K562 (cell line): ENCODE results near the gene TPCN1. TPM values are rescaled to one million over a fixed set of nuclear protein-coding genes. Genes with fewer than 3 reads are reported as not detected.

Source experiments
- ATAC-seq: fragments of 200-7000 bp; cut with Tn5 transposase; 3 replicates; pipeline ENCODE4 v1.9.1; 2020; ENCODE audit warnings: moderate library complexity
- BruUV-seq: library from RNA; stranded (reverse); fragments of 400-500 nt; replicated peaks from 2 replicates; lab custom pipeline; 2021; lab: Mats Ljungman, UMichigan
- CTCF ChIA-PET: fragments of 300-600 bp; formaldehyde crosslinking; extraction: SDS; loops from one replicate; lab custom pipeline; 2021; ENCODE audit warnings: low intra/inter-chr PET ratio; lab: Yijun Ruan, JAX
- POLR2A ChIA-PET: fragments of 300-600, 350-650 bp; sonication (Branson Sonifier 250); formaldehyde crosslinking; extraction: SDS; loops from one replicate; lab custom pipeline; 2021; ENCODE audit warnings: antibody characterized with exemption, inconsistent platforms; lab: Yijun Ruan, JAX
- DNase-seq, 4 experiments: peaks; one replicate each; pipeline versions ENCODE4 v3.0.0 to v3.0.0-alpha.2; 2011 to 2018; ENCODE audit warnings: low spot score in 3 of 4, mixed read lengths in 3 of 4; ENCODE audit errors: extremely low read depth in 1 of 4
- FAIRE-seq: peaks from 2 replicates; lab custom pipeline; 2011; peaks lifted over from hg19 to GRCh38; lab: Jason Lieb, UNC
- H2AFZ ChIP-seq: 2 replicates; pipeline ENCODE4 v1.6.0; 2011; ENCODE audit warnings: low read depth, low read length, control low read depth, inconsistent platforms
- H3K27ac ChIP-seq: fragments of 200-600 bp; 3 replicates; pipeline ENCODE4 v1.8.0; 2011; ENCODE audit warnings: low read depth, mild to moderate bottlenecking, control low read depth, inconsistent platforms, low read length, moderate library complexity, mixed read lengths; ENCODE audit errors: extremely low read depth
- H3K27me3 ChIP-seq, 2 experiments: fragments of 300-600 bp in 1 of 2; 2 replicates in 1 of 2; 3 replicates in 1 of 2; pipeline versions ENCODE4 v1.6.0 to v1.8.0; 2011; ENCODE audit warnings: inconsistent platforms in 2 of 2, low read length in 2 of 2, mild to moderate bottlenecking in 1 of 2, mixed read lengths in 1 of 2, moderate library complexity in 1 of 2; ENCODE audit not compliant: control insufficient read depth in 2 of 2, insufficient read depth in 2 of 2
- H3K36me3 ChIP-seq: fragments of 300-600 bp; 3 replicates; pipeline ENCODE4 v1.8.0; 2011; ENCODE audit warnings: mild to moderate bottlenecking, low read length, inconsistent platforms; ENCODE audit not compliant: control insufficient read depth, insufficient read depth
- H3K4me1 ChIP-seq, 2 experiments: fragments of 200-600 bp in 1 of 2; replicated peaks in 1 of 2; 2 replicates in 1 of 2; 3 replicates in 1 of 2; pipeline versions ENCODE4 v1.5.1 to v1.8.0; 2011; ENCODE audit warnings: inconsistent platforms in 2 of 2, low read length in 2 of 2, mild to moderate bottlenecking in 1 of 2, mixed read lengths in 1 of 2, moderate library complexity in 1 of 2; ENCODE audit not compliant: control insufficient read depth in 2 of 2, insufficient read depth in 2 of 2
- H3K4me2 ChIP-seq: 2 replicates; pipeline ENCODE4 v1.6.1; 2011; ENCODE audit warnings: low read length, control low read depth, inconsistent platforms, mixed read lengths; ENCODE audit not compliant: insufficient read depth
- H3K4me3 ChIP-seq: fragments of 200-600 bp; sonication (generic), shearing (Covaris generic); 2 replicates; pipeline ENCODE4 v1.5.1; 2016; ENCODE audit warnings: control low read depth, inconsistent platforms
- H3K79me2 ChIP-seq: fragments of 200-600 bp; 3 replicates; pipeline ENCODE4 v1.8.0; 2011; ENCODE audit warnings: low read length, inconsistent platforms; ENCODE audit not compliant: control insufficient read depth, insufficient read depth
- H3K9ac ChIP-seq, 2 experiments: 2 replicates each; pipeline versions ENCODE4 v1.6.0 to v1.6.1; 2011; ENCODE audit warnings: low read depth in 2 of 2, low read length in 2 of 2, control low read depth in 1 of 2, inconsistent platforms in 1 of 2, mild to moderate bottlenecking in 1 of 2, mixed read lengths in 1 of 2; ENCODE audit not compliant: insufficient read depth in 1 of 2
- H3K9me1 ChIP-seq: one replicate; pipeline ENCODE4 v1.6.0; 2011; ENCODE audit warnings: inconsistent platforms, mild to moderate bottlenecking, low read length, moderate library complexity; ENCODE audit not compliant: control insufficient read depth, insufficient read depth
- H3K9me3 ChIP-seq: replicated peaks from 2 replicates; pipeline ENCODE4 v1.5.1; 2011; ENCODE audit warnings: low read depth, low read length, inconsistent platforms; ENCODE audit not compliant: control insufficient read depth, insufficient read depth
- H4K20me1 ChIP-seq: replicated peaks from 2 replicates; pipeline ENCODE4 v1.6.1; 2011; ENCODE audit warnings: low read length, inconsistent platforms, mixed read lengths; ENCODE audit not compliant: control insufficient read depth, insufficient read depth
- DLX4 ChIP-seq: fragments of 250-450 bp; sonication (Bioruptor Pico); IDR thresholded peaks from 2 replicates; pipeline ENCODE4 v1.6.1; 2021; ENCODE audit warnings: mild to moderate bottlenecking
- HDAC3 ChIP-seq: fragments of 450-650 bp; IDR thresholded peaks from 2 replicates; pipeline ENCODE4 v1.6.1; 2018; ENCODE audit warnings: borderline replicate concordance, mild to moderate bottlenecking, moderate library complexity; ENCODE audit not compliant: partially characterized antibody
- HDGF ChIP-seq: fragments of 450-650 bp; IDR thresholded peaks from 2 replicates; pipeline ENCODE4 v1.6.1; 2016
- KAT7 ChIP-seq: sonication (generic); formaldehyde crosslinking; IDR thresholded peaks from 2 replicates; pipeline ENCODE4 v1.8.0; 2022; ENCODE audit warnings: missing genetic modification reagents, mild to moderate bottlenecking, borderline replicate concordance
- NCOR1 ChIP-seq: fragments of 450-650 bp; IDR thresholded peaks from 2 replicates; pipeline ENCODE4 v1.6.1; 2016; ENCODE audit warnings: mild to moderate bottlenecking, moderate library complexity
- POLR3G ChIP-seq: IDR thresholded peaks from 2 replicates; pipeline ENCODE4 v1.6.1; 2011; ENCODE audit not compliant: insufficient read length, insufficient replicate concordance; ENCODE audit errors: extremely low read depth
- SMAD1 ChIP-seq: fragments of 150-350 bp; IDR thresholded peaks from 2 replicates; pipeline ENCODE4 v1.6.1; 2014; ENCODE audit warnings: low read length, low read depth; ENCODE audit not compliant: partially characterized antibody
- SMARCE1 ChIP-seq: fragments of 450-650 bp; IDR thresholded peaks from 2 replicates; pipeline ENCODE4 v1.7.1; 2016; ENCODE audit warnings: mild to moderate bottlenecking
- SP2 ChIP-seq: IDR thresholded peaks from 2 replicates; pipeline ENCODE4 v1.6.1; 2011; ENCODE audit warnings: mild to moderate bottlenecking, low read depth, low read length, moderate library complexity; ENCODE audit not compliant: poor library complexity, severe bottlenecking; ENCODE audit errors: extremely low read depth
- TGIF2 ChIP-seq: sonication (generic); formaldehyde crosslinking; IDR thresholded peaks from 2 replicates; pipeline ENCODE4 v1.8.1; 2022; ENCODE audit warnings: mild to moderate bottlenecking, missing genetic modification reagents, moderate library complexity
- USF1 ChIP-seq: sonication (generic); formaldehyde crosslinking; IDR thresholded peaks from 2 replicates; pipeline ENCODE4 v1.9.0; 2022; ENCODE audit warnings: mild to moderate bottlenecking, missing genetic modification reagents
- XRCC3 ChIP-seq: fragments of 450-650 bp; IDR thresholded peaks from 2 replicates; pipeline ENCODE4 v1.6.1; 2017; ENCODE audit warnings: mild to moderate bottlenecking, moderate library complexity
- ZNF280A ChIP-seq: fragments of 450-650 bp; IDR thresholded peaks from 2 replicates; pipeline ENCODE4 v1.6.1; 2018; ENCODE audit warnings: mild to moderate bottlenecking, low read depth; ENCODE audit not compliant: partially characterized antibody
- ZNF511 ChIP-seq: sonication (generic); formaldehyde crosslinking; IDR thresholded peaks from 2 replicates; pipeline ENCODE4 v1.8.0; 2022; ENCODE audit warnings: mild to moderate bottlenecking, missing genetic modification reagents
- ZNF764 ChIP-seq: fragments of 250-450 bp; sonication (Bioruptor Pico); IDR thresholded peaks from 2 replicates; pipeline ENCODE4 v1.4.0; 2020; ENCODE audit warnings: low read depth, mild to moderate bottlenecking, moderate library complexity
- WGBS: fragments of 100-300 bp; shearing (Covaris generic); methylation state at CpG from one replicate; pipeline ENCODE4 v1.1.6; 2016; ENCODE audit warnings: low coverage, mixed read lengths; ENCODE audit not compliant: insufficient coverage; ENCODE audit errors: missing lambda C conversion rate; 5-methylcytosine and 5-hydroxymethylcytosine counted together
- in situ Hi-C: fragments of 300-500 bp; cut with MboI; formaldehyde crosslinking; loops from 4 replicates; pipeline ENCODE4 v1.15.0; 2018; ENCODE audit warnings: inconsistent platforms, mixed read lengths
- intact Hi-C: fragments of 100-400 bp; cut with micrococcal nuclease; formaldehyde crosslinking; loops from 2 replicates; pipeline ENCODE4 v1.14.2; 2022
- polyA plus RNA-seq, 8 experiments: library from polyadenylated mRNA; depleted of rRNA in 4 of 8; stranded (reverse) in 5 of 8; unstranded in 3 of 8; fragments of >200 nt; fragmentation: Nextera tagmentation in 2 of 8; fragmentation: Illumina TruSeq in 1 of 8; extraction: Ambion mirVana in 2 of 8; extraction: Trizol in 1 of 8; gene quantifications; 2 replicates each; pipeline versions ENCODE4 v1.2.1 to v1.2.3, GENCODE V29; 2011 to 2014; ENCODE audit warnings: inconsistent platforms in 1 of 8, missing spikeins in 1 of 8
- total RNA-seq, 7 experiments: library from RNA; depleted of rRNA in 6 of 7; stranded (reverse); fragments of >200 nt in 6 of 7; fragmentation: Illumina TruSeq in 2 of 7; extraction: Trizol in 2 of 7; gene quantifications; 2 replicates each; pipeline versions ENCODE4 v1.2.1 to v1.2.3, GENCODE V29; 2011 to 2021; ENCODE audit warnings: low replicate concordance in 1 of 7

The TPCN1 gene
- total and polyA plus RNA-seq, 9 of the 15 experiments (the other 6 are each of a cell fraction or from before 2014, with no cell fraction given) = 0.80 to 23.8 (median 7.4) TPM

- TF ChIP-seq ZNF280A (no peak), NCOR1 (no peak), KAT7 (CRISPR knock-in tag) (no peak), SMARCE1 (no peak), DLX4 (CRISPR knock-in tag) (no peak), HDGF (no peak), ZNF511 (no peak), TGIF2 (CRISPR knock-in tag) (no peak), SMAD1 (no peak)
- TF ChIP-seq, all 486 proteins: peak for 0
Observed at GRCh38 chr12:113274848-113275247, 53.6 kb downstream of the TPCN1 start (continued).

GRCh38 chr12:113276306-113276705 is 55.0 kb downstream of the TPCN1 start:
- Histone ChIP-seq H3K27ac (no peak overlapping the region), H3K27me3 (no peaks in the 10 kb centered on the region), H3K9me3 (no peaks in the 10 kb centered on the region), H3K4me3 (no peak overlapping the region), H3K4me1 (peaks cover 9 to 11% of the 10 kb centered on the region in 2 experiments), H3K9ac (no peak overlapping the region), H3K79me2 (no peaks in the 10 kb centered on the region), H4K20me1 (no peaks in the 10 kb centered on the region), H3K36me3 (peaks cover 51% of the 10 kb centered on the region; the same call in 2 of the 3 replicates), H2AFZ (no peak overlapping the region), H3K9me1 (no peaks in the 10 kb centered on the region), H3K4me2 (no peak overlapping the region)
- intact Hi-C loops = no loop called here
- CTCF ChIA-PET = no interaction called here
- BruUV-seq = no TSS peak
- no peak for ATAC-seq
- in situ Hi-C loops = no loop called here
- no peak for FAIRE-seq
- WGBS = 67% methylated on average over 8 of the region's 8 CpGs
- POLR2A ChIA-PET = interaction anchor here (0.7 kb wide), 1 partner anchor 9 kb away, joined by 3 read pairs; no protein-coding TSS in a partner anchor
- TF ChIP-seq XRCC3 (no peak), SP2 (no peak), ZNF764 (CRISPR knock-in tag) (no peak), HDAC3 (no peak), POLR3G (no peak), USF1 (CRISPR knock-in tag) (no peak)
- DNase-seq = no peak
